ENCODE results near the gene SPIRE1. TPM values are rescaled to one million over a fixed set of nuclear protein-coding genes. Genes with fewer than 3 reads are reported as not detected.

Gene SPIRE1
- total RNA-seq, 2 experiments from 2014 or later: 0.19 to 2.4 TPM

DNA sequence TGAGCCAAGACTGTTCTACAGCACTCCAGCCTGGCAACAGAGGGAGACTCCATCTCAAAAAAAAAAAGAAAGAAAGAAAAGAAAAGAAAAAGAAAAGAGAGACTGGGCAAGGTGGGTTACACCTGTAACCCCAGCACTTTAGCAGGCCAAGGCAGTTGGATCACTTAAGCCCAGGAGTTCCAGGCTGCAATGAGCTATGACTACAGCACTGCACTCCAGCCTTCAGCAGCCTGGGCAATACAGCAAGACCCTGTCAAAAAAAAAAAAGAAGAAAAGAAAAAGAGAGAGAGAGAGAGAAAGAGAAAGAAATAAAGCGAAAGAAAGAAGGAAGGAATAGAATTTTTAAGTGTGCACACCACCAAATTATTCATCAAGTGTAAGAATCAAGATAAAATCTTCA is 2.9 kb downstream of the SPIRE1 start:
- no peaks in the 10 kb centered on the region for H3K36me3 ChIP-seq (ENCODE audit: insufficient read depth, low read length)
- intact Hi-C loops (cut with micrococcal nuclease; ENCODE audit: unreplicated experiment): no loop called here
- ChIA-PET POLR2A (no interaction called here), CTCF (ENCODE audit: unreplicated experiment) (no interaction called here)
- no peak overlapping the region for H2AFZ ChIP-seq (ENCODE audit: low read length)
- no peaks in the 10 kb centered on the region for H3K9me2 ChIP-seq (ENCODE audit: insufficient read depth, low read length)
- no peak overlapping the region for H3K27ac ChIP-seq (ENCODE audit: low read depth, low read length, poor library complexity, severe bottlenecking)
- TF ChIP-seq EZH2phosphoT487 (IDR thresholded peaks at IDR 0.05; ENCODE audit: borderline replicate concordance, low read depth, low read length) (no peak), CTCF (conservative IDR thresholded peaks at IDR 0.05; ENCODE audit: low read length) (no peak)
- BruUV-seq (replicated peaks): no TSS peak
- no peak overlapping the region for H3K4me3 ChIP-seq (ENCODE audit: low read depth, low read length, poor library complexity, severe bottlenecking)
- no peaks in the 10 kb centered on the region for H3K9me3 ChIP-seq (ENCODE audit: low read length)
- H3K4me2 ChIP-seq (ENCODE audit: low read length): no peak overlapping the region
- H4K20me1 ChIP-seq (ENCODE audit: insufficient read depth, low read length): no peaks in the 10 kb centered on the region
- H3K79me2 ChIP-seq (ENCODE audit: insufficient read depth, low read depth, low read length): no peaks in the 10 kb centered on the region
- peaks cover 3% of the 10 kb centered on the region for H3K4me1 ChIP-seq (ENCODE audit: insufficient read depth, low read length, poor library complexity, severe bottlenecking)
- no peak for DNase-seq (ENCODE audit: low spot score)

DNA sequence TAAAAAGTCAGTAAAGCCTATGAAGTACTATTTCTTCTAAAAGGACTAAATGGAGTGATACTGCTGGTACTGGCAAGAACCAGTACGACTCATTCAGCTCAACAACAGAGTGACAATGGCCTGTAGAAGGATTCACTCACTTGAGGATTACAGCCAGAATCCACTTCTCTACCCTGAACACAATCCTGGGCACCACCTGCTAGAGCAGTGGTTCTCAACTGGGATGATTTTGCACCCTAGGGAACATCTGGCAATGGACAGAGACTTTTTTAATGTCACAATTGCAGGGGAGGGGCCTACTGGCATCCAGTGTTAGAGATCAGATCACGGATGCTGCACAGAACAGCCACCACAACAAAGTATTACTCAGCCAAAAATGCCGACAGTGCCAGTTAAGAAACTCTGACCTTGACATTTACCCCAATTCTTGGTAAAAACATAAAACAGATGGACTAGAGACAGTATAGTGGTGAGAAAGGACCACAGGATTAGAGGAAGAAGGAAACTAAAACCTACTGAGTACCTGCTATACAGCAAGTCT is 5.0 kb downstream of the SPIRE1 start:
- intact Hi-C loops (cut with micrococcal nuclease; ENCODE audit: unreplicated experiment): no loop called here
- no peak overlapping the region for H3K4me3 ChIP-seq (ENCODE audit: low read depth, low read length, poor library complexity, severe bottlenecking)
- no TSS peak for BruUV-seq (replicated peaks)
- H3K9me3 ChIP-seq (ENCODE audit: low read length): no peaks in the 10 kb centered on the region
- H3K36me3 ChIP-seq (ENCODE audit: insufficient read depth, low read length): no peaks in the 10 kb centered on the region
- CTCF ChIA-PET (ENCODE audit: unreplicated experiment): no interaction called here
- no peak overlapping the region for H3K27ac ChIP-seq (ENCODE audit: low read depth, low read length, poor library complexity, severe bottlenecking)
- no peaks in the 10 kb centered on the region for H3K4me1 ChIP-seq (ENCODE audit: insufficient read depth, low read length, poor library complexity, severe bottlenecking)
- H2AFZ ChIP-seq (ENCODE audit: low read length): no peak overlapping the region
- H4K20me1 ChIP-seq (ENCODE audit: insufficient read depth, low read length): no peaks in the 10 kb centered on the region
- TF ChIP-seq CTCF (conservative IDR thresholded peaks at IDR 0.05; ENCODE audit: low read length) (no peak), EZH2phosphoT487 (IDR thresholded peaks at IDR 0.05; ENCODE audit: borderline replicate concordance, low read depth, low read length) (peak; percentile 14; the same call in 1 of the 2 replicates)
- no peak overlapping the region for H3K4me2 ChIP-seq (ENCODE audit: low read length)
- no peaks in the 10 kb centered on the region for H3K79me2 ChIP-seq (ENCODE audit: insufficient read depth, low read depth, low read length)
- no peaks in the 10 kb centered on the region for H3K9me2 ChIP-seq (ENCODE audit: insufficient read depth, low read length)
- POLR2A ChIA-PET: interaction anchor here (0.7 kb wide), 1 partner anchor 13 kb away, joined by 3 read pairs; no protein-coding TSS in a partner anchor
- DNase-seq (ENCODE audit: low spot score): no peak

DNA sequence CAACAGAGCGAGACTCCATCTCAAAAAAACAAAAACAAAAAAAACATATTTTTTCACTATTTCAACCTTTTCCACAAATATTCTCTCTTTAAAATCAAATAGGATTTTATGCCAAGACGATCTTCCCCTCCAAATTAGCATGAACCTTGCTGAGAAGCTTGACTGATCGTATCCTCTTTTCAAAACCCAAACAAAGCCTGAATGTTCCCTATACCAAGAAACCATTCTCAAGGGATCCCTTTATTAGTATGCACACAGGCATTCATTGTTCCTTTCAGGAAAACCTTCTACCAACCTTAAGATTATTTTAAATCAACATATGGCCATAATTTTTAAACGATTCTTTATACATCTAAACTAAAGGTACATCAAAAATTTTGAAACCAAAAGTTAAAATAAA is 6.3 kb downstream of the SPIRE1 start:
- no peak overlapping the region for H3K27ac ChIP-seq (ENCODE audit: low read depth, low read length, poor library complexity, severe bottlenecking)
- no peaks in the 10 kb centered on the region for H3K9me2 ChIP-seq (ENCODE audit: insufficient read depth, low read length)
- BruUV-seq (replicated peaks): no TSS peak
- no peaks in the 10 kb centered on the region for H4K20me1 ChIP-seq (ENCODE audit: insufficient read depth, low read length)
- H3K9me3 ChIP-seq (ENCODE audit: low read length): no peaks in the 10 kb centered on the region
- H3K4me3 ChIP-seq (ENCODE audit: low read depth, low read length, poor library complexity, severe bottlenecking): no peak overlapping the region
- intact Hi-C loops (cut with micrococcal nuclease; ENCODE audit: unreplicated experiment): no loop called here
- ChIA-PET POLR2A (no interaction called here), CTCF (ENCODE audit: unreplicated experiment) (no interaction called here)
- H3K36me3 ChIP-seq (ENCODE audit: insufficient read depth, low read length): no peaks in the 10 kb centered on the region
- no peak overlapping the region for H2AFZ ChIP-seq (ENCODE audit: low read length)
- no peak for DNase-seq (ENCODE audit: low spot score)
- no peak overlapping the region for H3K4me2 ChIP-seq (ENCODE audit: low read length)
- TF ChIP-seq CTCF (conservative IDR thresholded peaks at IDR 0.05; ENCODE audit: low read length) (no peak), EZH2phosphoT487 (IDR thresholded peaks at IDR 0.05; ENCODE audit: borderline replicate concordance, low read depth, low read length) (no peak)
- H3K79me2 ChIP-seq (ENCODE audit: insufficient read depth, low read depth, low read length): no peaks in the 10 kb centered on the region
- no peaks in the 10 kb centered on the region for H3K4me1 ChIP-seq (ENCODE audit: insufficient read depth, low read length, poor library complexity, severe bottlenecking)
